ENCODE measurements around the gene LRP1B.
A peak's percentile ranks its signal among the peaks of the same experiment; 100 is the strongest.

The LRP1B gene

DNA sequence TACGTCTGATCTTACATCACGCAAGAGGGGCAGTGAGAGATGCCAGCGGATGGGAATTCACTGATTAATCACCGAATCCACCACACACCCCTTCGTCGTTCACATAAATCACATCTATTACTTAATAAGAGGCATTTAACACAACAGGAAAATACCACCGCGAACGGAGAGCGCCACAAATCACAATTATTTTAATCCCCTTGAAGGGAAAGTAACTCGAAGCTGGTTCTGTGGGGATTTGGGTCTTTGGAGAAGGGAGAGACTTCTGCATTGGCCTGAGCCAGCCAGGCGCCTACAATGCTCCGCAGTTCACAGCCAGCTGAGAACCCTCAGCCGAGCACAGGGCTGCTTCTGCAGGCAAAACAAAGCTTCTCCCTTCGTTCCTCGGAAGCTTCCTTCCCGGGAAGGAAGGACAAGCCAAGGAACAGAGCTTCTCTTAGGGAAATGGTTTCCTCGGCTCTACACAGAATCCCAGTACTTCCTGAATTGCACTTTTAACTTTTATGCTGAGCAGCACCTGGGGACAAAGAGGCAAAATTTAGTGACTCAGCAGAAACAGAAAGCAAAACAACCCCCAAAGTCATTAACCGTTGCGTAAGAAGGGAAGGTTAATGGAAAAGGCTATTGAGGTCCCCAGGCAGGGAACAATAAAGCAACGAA, at the start of gene LRP1B:
Gene LRP1B, minus strand, starts transcription at position 7 of the 660 bp plus-strand sequence. CDS start 287 bp downstream, outside the sequence.
- Histone ChIP-seq H3K9ac (ENCODE audit: low read depth in 1 of 2, low read length in 2 of 2) (peak within 1 kb of the TSS in 1 of 2 donors; percentile 39), H3K36me3 (ENCODE audit: control insufficient read depth in 1 of 2, insufficient read depth in 2 of 2, low read length in 2 of 2) (no peaks in the 10 kb centered on the region), H3K4me1 (ENCODE audit: control insufficient read depth in 1 of 2, insufficient read depth in 2 of 2, low read length in 2 of 2) (peaks cover 7 to 17% of the 10 kb centered on the region in 2 donors), H3K9me3 (ENCODE audit: control insufficient read depth in 1 of 2, low read length in 2 of 2) (no peaks in the 10 kb centered on the region), H3K27ac (ENCODE audit: low read depth, low read length) (no peak within 1 kb of the TSS), H3K27me3 (ENCODE audit: control insufficient read depth in 1 of 2, insufficient read depth in 2 of 2, low read length in 2 of 2) (peaks cover 10 to 11% of the 10 kb centered on the region in 2 donors), H3K4me3 (ENCODE audit: low read depth in 1 of 2, low read length in 2 of 2) (peak within 1 kb of the TSS; percentile 63 to 81)

DNA sequence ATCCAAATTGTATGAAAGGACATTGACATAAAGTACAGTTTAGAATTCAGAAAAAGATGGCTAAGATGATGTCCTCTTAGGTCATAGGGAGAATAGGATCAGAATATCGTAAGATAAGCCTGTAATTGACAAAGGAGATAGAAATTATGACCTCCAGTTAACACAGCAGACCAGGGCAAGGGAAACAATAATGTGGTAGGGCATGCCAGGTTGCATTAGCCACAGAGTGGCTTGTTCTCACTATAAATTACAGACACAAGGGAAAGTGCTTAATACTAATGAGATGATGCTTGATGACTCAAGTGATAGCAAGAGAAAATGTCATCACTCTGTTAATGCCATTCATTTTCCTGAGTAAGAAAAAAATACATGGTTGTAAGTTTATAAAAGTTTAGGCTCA, 48.9 kb upstream of the LRP1B start:
- H3K9ac ChIP-seq (ENCODE audit: low read depth in 1 of 2, low read length in 2 of 2): no peak overlapping the region
- H3K36me3 ChIP-seq (ENCODE audit: control insufficient read depth in 1 of 2, insufficient read depth in 2 of 2, low read length in 2 of 2): no peaks in the 10 kb centered on the region
- H3K27me3 ChIP-seq (ENCODE audit: control insufficient read depth in 1 of 2, insufficient read depth in 2 of 2, low read length in 2 of 2): no peaks in the 10 kb centered on the region
- no peaks in the 10 kb centered on the region for H3K4me1 ChIP-seq (ENCODE audit: control insufficient read depth in 1 of 2, insufficient read depth in 2 of 2, low read length in 2 of 2)
- no peaks in the 10 kb centered on the region for H3K9me3 ChIP-seq (ENCODE audit: control insufficient read depth in 1 of 2, low read length in 2 of 2)
- no peak overlapping the region for H3K4me3 ChIP-seq (ENCODE audit: low read depth in 1 of 2, low read length in 2 of 2)
- H3K27ac ChIP-seq (ENCODE audit: low read depth, low read length): no peak overlapping the region

DNA sequence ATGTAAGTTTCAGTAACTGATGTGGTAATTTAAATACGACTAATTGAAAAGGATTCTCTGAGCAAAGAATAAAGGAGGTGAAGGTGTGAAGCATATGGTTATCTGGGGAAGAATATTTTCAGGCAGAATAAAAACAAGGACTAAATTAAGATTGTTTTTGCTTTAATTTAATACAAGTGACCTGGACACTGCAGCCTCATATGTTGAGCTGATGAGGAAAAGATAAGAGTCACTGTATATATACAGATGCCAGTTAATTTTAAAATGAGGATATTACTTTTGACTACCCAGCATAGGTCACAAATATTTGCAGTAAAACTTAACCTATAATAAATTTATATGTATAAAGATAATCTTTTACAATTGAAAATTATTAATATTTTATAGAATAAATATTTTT, 47.8 kb upstream of the LRP1B start:
- H3K4me1 ChIP-seq (ENCODE audit: control insufficient read depth in 1 of 2, insufficient read depth in 2 of 2, low read length in 2 of 2): no peaks in the 10 kb centered on the region
- H3K36me3 ChIP-seq (ENCODE audit: control insufficient read depth in 1 of 2, insufficient read depth in 2 of 2, low read length in 2 of 2): no peaks in the 10 kb centered on the region
- no peaks in the 10 kb centered on the region for H3K27me3 ChIP-seq (ENCODE audit: control insufficient read depth in 1 of 2, insufficient read depth in 2 of 2, low read length in 2 of 2)
- H3K9ac ChIP-seq (ENCODE audit: low read depth in 1 of 2, low read length in 2 of 2): no peak overlapping the region
- H3K27ac ChIP-seq (ENCODE audit: low read depth, low read length): no peak overlapping the region
- no peaks in the 10 kb centered on the region for H3K9me3 ChIP-seq (ENCODE audit: control insufficient read depth in 1 of 2, low read length in 2 of 2)
- no peak overlapping the region for H3K4me3 ChIP-seq (ENCODE audit: low read depth in 1 of 2, low read length in 2 of 2)

DNA sequence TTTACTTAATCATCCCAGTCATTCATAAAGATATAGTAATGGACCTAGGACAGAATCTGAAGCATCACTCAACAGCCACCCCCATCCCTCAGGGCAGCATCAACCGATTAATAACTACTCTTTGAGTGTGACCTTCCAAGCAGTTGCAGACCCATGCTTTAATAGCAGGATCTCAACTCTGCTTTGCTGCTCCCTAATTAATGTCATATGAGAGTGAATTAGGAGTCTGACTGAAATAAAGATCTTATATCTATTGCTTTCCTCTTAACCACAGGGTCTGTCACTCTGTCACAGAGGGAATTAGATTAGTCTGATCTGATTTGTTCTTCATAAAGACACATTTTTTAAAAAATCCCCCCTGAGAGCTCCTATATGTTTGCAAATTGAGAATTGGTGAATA, 46.1 kb upstream of the LRP1B start:
- no peak overlapping the region for H3K4me3 ChIP-seq (ENCODE audit: low read depth in 1 of 2, low read length in 2 of 2)
- no peak overlapping the region for H3K9ac ChIP-seq (ENCODE audit: low read depth in 1 of 2, low read length in 2 of 2)
- no peaks in the 10 kb centered on the region for H3K27me3 ChIP-seq (ENCODE audit: control insufficient read depth in 1 of 2, insufficient read depth in 2 of 2, low read length in 2 of 2)
- H3K27ac ChIP-seq (ENCODE audit: low read depth, low read length): no peak overlapping the region
- no peaks in the 10 kb centered on the region for H3K4me1 ChIP-seq (ENCODE audit: control insufficient read depth in 1 of 2, insufficient read depth in 2 of 2, low read length in 2 of 2)
- H3K9me3 ChIP-seq (ENCODE audit: control insufficient read depth in 1 of 2, low read length in 2 of 2): no peaks in the 10 kb centered on the region
- H3K36me3 ChIP-seq (ENCODE audit: control insufficient read depth in 1 of 2, insufficient read depth in 2 of 2, low read length in 2 of 2): no peaks in the 10 kb centered on the region

DNA sequence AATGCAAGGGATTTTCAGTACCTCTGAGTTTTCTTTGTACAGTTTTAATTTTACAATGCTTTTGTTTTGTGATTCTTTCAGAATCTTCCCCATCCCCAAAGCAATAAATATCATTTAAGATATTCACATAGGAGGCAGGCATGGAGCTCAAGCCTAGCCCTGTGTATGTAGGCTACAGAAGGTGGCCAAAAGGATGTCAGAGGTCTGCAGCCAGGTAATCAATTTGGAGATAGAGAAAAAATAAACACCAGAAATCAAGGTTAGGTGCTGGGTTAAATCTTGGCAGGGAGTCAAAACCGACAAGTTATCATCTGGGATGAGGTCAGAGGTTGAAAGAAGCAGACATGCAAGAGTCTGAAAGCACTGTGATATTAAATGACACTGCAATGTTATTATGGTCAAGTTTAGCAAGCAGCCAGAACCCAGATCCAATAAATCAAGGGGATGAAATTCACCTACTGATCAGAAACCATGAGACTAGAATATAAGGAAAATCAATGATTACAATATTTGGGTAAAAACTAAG, 45.1 kb upstream of the LRP1B start:
- H3K4me1 ChIP-seq (ENCODE audit: control insufficient read depth in 1 of 2, insufficient read depth in 2 of 2, low read length in 2 of 2): no peaks in the 10 kb centered on the region
- no peak overlapping the region for H3K9ac ChIP-seq (ENCODE audit: low read depth in 1 of 2, low read length in 2 of 2)
- H3K4me3 ChIP-seq (ENCODE audit: low read depth in 1 of 2, low read length in 2 of 2): no peak overlapping the region
- no peaks in the 10 kb centered on the region for H3K27me3 ChIP-seq (ENCODE audit: control insufficient read depth in 1 of 2, insufficient read depth in 2 of 2, low read length in 2 of 2)
- no peak overlapping the region for H3K27ac ChIP-seq (ENCODE audit: low read depth, low read length)
- no peaks in the 10 kb centered on the region for H3K36me3 ChIP-seq (ENCODE audit: control insufficient read depth in 1 of 2, insufficient read depth in 2 of 2, low read length in 2 of 2)
- H3K9me3 ChIP-seq (ENCODE audit: control insufficient read depth in 1 of 2, low read length in 2 of 2): no peaks in the 10 kb centered on the region

DNA sequence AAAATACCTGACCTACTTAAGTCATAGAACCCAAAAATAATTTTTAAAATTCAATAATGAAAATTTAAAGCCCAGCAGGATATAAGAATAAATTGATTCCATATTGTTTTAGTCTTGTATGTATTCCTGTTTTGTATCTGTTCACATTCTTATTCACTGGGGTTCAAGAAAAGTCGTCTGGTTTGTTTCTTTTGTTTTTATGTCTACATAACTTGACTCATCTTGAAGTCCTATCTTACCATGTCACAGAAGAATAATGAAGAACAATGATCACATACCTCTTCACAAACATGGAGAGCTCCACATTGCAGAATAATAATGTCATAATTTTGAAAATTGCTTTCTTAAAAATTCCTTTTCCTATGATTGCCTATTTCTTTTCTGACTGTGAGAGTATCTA, 43.4 kb upstream of the LRP1B start:
- no peaks in the 10 kb centered on the region for H3K27me3 ChIP-seq (ENCODE audit: control insufficient read depth in 1 of 2, insufficient read depth in 2 of 2, low read length in 2 of 2)
- no peak overlapping the region for H3K27ac ChIP-seq (ENCODE audit: low read depth, low read length)
- no peak overlapping the region for H3K4me3 ChIP-seq (ENCODE audit: low read depth in 1 of 2, low read length in 2 of 2)
- no peaks in the 10 kb centered on the region for H3K4me1 ChIP-seq (ENCODE audit: control insufficient read depth in 1 of 2, insufficient read depth in 2 of 2, low read length in 2 of 2)
- H3K9ac ChIP-seq (ENCODE audit: low read depth in 1 of 2, low read length in 2 of 2): no peak overlapping the region
- no peaks in the 10 kb centered on the region for H3K9me3 ChIP-seq (ENCODE audit: control insufficient read depth in 1 of 2, low read length in 2 of 2)
- no peaks in the 10 kb centered on the region for H3K36me3 ChIP-seq (ENCODE audit: control insufficient read depth in 1 of 2, insufficient read depth in 2 of 2, low read length in 2 of 2)

DNA sequence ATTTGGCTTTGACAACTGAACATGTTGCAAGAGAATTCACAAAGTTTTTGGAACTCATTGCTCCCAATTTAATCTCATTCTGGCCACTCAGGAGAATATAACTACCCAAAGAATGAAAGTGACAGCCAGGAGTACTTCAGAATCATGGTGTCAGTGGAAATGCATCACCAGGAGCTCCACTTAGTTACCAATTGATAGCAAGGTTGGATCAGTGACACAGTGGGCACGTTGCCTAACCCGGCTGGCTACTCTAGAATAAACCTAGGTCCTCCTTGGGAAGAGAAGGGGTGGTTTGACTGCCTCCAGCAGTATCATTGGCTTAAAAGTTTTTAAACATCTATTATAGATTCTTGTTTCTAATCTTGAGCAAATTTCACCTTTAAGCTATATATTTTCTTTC, 40.0 kb upstream of the LRP1B start:
- no peaks in the 10 kb centered on the region for H3K4me1 ChIP-seq (ENCODE audit: control insufficient read depth in 1 of 2, insufficient read depth in 2 of 2, low read length in 2 of 2)
- H3K9me3 ChIP-seq (ENCODE audit: control insufficient read depth in 1 of 2, low read length in 2 of 2): no peaks in the 10 kb centered on the region
- no peak overlapping the region for H3K4me3 ChIP-seq (ENCODE audit: low read depth in 1 of 2, low read length in 2 of 2)
- no peaks in the 10 kb centered on the region for H3K36me3 ChIP-seq (ENCODE audit: control insufficient read depth in 1 of 2, insufficient read depth in 2 of 2, low read length in 2 of 2)
- no peaks in the 10 kb centered on the region for H3K27me3 ChIP-seq (ENCODE audit: control insufficient read depth in 1 of 2, insufficient read depth in 2 of 2, low read length in 2 of 2)
- no peak overlapping the region for H3K9ac ChIP-seq (ENCODE audit: low read depth in 1 of 2, low read length in 2 of 2)
- H3K27ac ChIP-seq (ENCODE audit: low read depth, low read length): no peak overlapping the region

DNA sequence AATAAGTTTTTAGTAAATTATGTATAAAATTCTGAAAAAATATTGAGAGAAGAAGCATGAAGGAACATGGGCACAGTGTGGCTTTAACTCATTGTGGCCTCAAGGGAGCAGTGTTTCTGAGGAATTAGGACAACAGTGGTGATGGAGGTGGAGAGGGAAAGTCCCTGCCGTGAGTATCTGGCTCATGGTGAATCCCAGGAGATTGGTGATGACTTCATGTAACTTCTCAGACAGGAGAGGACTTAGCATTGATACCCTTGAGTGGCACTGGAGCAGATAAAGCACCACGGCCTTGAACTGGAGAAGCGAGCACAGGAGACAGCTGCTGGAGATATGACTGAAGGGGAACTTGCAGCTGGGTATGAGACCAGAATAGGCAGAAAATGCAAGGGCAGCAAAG, 35.0 kb upstream of the LRP1B start:
- H3K4me1 ChIP-seq (ENCODE audit: control insufficient read depth in 1 of 2, insufficient read depth in 2 of 2, low read length in 2 of 2): no peaks in the 10 kb centered on the region
- no peak overlapping the region for H3K27ac ChIP-seq (ENCODE audit: low read depth, low read length)
- no peak overlapping the region for H3K4me3 ChIP-seq (ENCODE audit: low read depth in 1 of 2, low read length in 2 of 2)
- H3K36me3 ChIP-seq (ENCODE audit: control insufficient read depth in 1 of 2, insufficient read depth in 2 of 2, low read length in 2 of 2): no peaks in the 10 kb centered on the region
- H3K27me3 ChIP-seq (ENCODE audit: control insufficient read depth in 1 of 2, insufficient read depth in 2 of 2, low read length in 2 of 2): no peaks in the 10 kb centered on the region
- no peak overlapping the region for H3K9ac ChIP-seq (ENCODE audit: low read depth in 1 of 2, low read length in 2 of 2)
- H3K9me3 ChIP-seq (ENCODE audit: control insufficient read depth in 1 of 2, low read length in 2 of 2): no peaks in the 10 kb centered on the region

DNA sequence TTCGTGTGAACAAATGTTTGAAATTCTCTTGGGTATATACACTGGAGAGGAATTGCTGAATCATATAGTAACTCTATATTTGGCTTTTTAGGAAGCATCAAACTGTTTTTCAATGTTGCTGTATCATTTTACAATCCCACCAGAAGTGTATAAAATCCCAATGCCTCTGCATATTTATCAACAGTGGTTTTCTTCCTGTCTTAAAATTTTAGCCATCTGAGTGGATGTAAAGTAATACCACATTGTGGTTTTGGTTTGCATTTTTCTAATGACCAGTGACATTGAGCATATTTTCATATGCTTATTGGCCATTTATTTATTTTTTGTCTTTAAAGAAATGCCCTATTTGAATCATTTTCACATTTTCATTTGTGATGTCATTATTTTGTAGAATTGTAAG, 22.8 kb upstream of the LRP1B start:
- Histone ChIP-seq H3K4me3 (ENCODE audit: low read depth in 1 of 2, low read length in 2 of 2) (no peak overlapping the region), H3K9me3 (ENCODE audit: control insufficient read depth in 1 of 2, low read length in 2 of 2) (no peaks in the 10 kb centered on the region), H3K9ac (ENCODE audit: low read depth in 1 of 2, low read length in 2 of 2) (no peak overlapping the region), H3K4me1 (ENCODE audit: control insufficient read depth in 1 of 2, insufficient read depth in 2 of 2, low read length in 2 of 2) (no peaks in the 10 kb centered on the region), H3K36me3 (ENCODE audit: control insufficient read depth in 1 of 2, insufficient read depth in 2 of 2, low read length in 2 of 2) (no peaks in the 10 kb centered on the region), H3K27me3 (ENCODE audit: control insufficient read depth in 1 of 2, insufficient read depth in 2 of 2, low read length in 2 of 2) (no peaks in the 10 kb centered on the region), H3K27ac (ENCODE audit: low read depth, low read length) (no peak overlapping the region)

DNA sequence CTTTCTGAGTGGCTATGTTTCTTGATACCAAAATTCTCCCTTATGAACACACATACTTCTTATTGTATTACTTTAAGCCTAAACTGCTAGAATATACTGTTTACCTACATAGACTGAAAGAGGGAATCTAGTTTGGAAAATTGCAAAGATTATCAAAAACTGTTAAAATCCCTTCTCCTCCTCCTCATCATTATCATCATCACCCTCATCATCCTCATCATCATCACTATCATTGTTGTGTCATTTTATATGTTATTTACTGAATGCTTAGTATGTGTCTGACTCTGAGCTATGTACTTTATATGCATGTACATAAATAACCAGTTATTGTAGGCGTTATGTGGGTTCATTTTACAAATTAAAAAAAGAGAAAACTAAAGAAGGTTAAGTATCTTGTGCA, 19.6 kb upstream of the LRP1B start:
- no peak overlapping the region for H3K4me3 ChIP-seq (ENCODE audit: low read depth in 1 of 2, low read length in 2 of 2)
- H3K9me3 ChIP-seq (ENCODE audit: control insufficient read depth in 1 of 2, low read length in 2 of 2): no peaks in the 10 kb centered on the region
- H3K4me1 ChIP-seq (ENCODE audit: control insufficient read depth in 1 of 2, insufficient read depth in 2 of 2, low read length in 2 of 2): no peaks in the 10 kb centered on the region
- no peaks in the 10 kb centered on the region for H3K36me3 ChIP-seq (ENCODE audit: control insufficient read depth in 1 of 2, insufficient read depth in 2 of 2, low read length in 2 of 2)
- no peak overlapping the region for H3K27ac ChIP-seq (ENCODE audit: low read depth, low read length)
- H3K27me3 ChIP-seq (ENCODE audit: control insufficient read depth in 1 of 2, insufficient read depth in 2 of 2, low read length in 2 of 2): no peaks in the 10 kb centered on the region
- no peak overlapping the region for H3K9ac ChIP-seq (ENCODE audit: low read depth in 1 of 2, low read length in 2 of 2)

All from duodenal mucosa (tissue), 2 donors.